ENCODE results near the gene HUWE1.
"Not testable (repeated sequence)": the region's sequence is repeated elsewhere in the genome, so short reads cannot be mapped to it uniquely, and the experiment has no call there.

HUWE1 gene

GRCh38 chrX:53686151-53686885, at the start of gene HUWE1:
HUWE1 (minus strand) TSS chrX:53686719; CDS start chrX:53654107, 32,612 bp downstream.
- peak; percentile 70 for DNase-seq
- in situ Hi-C loops (cut with HindIII; ENCODE audit: low pct_ligation_motif_present, low pct_unique_long_range_greater_than_20kb, low sequenced_read_pairs): no loop called here

- in situ Hi-C loops (cut with HindIII; ENCODE audit: low pct_ligation_motif_present, low pct_unique_long_range_greater_than_20kb, low sequenced_read_pairs): no loop called here
- DNase-seq: no peak
Observed at GRCh38 chrX:53732797-53733196, 46.3 kb upstream of the HUWE1 start.

GRCh38 chrX:53729751-53730150, 43.2 kb upstream of the HUWE1 start:
- no peak for DNase-seq
- in situ Hi-C loops (cut with HindIII; ENCODE audit: low pct_ligation_motif_present, low pct_unique_long_range_greater_than_20kb, low sequenced_read_pairs): no loop called here

GRCh38 chrX:53728506-53728905, 42.0 kb upstream of the HUWE1 start:
- no peak for DNase-seq
- in situ Hi-C loops (cut with HindIII; ENCODE audit: low pct_ligation_motif_present, low pct_unique_long_range_greater_than_20kb, low sequenced_read_pairs): no loop called here

- in situ Hi-C loops (cut with HindIII; ENCODE audit: low pct_ligation_motif_present, low pct_unique_long_range_greater_than_20kb, low sequenced_read_pairs): no loop called here
- DNase-seq: no peak
Observed at GRCh38 chrX:53724872-53725271, 38.4 kb upstream of the HUWE1 start.

- in situ Hi-C loops (cut with HindIII; ENCODE audit: low pct_ligation_motif_present, low pct_unique_long_range_greater_than_20kb, low sequenced_read_pairs): no loop called here
Observed at GRCh38 chrX:53723381-53723780, 36.9 kb upstream of the HUWE1 start.

GRCh38 chrX:53721610-53722009, 35.1 kb upstream of the HUWE1 start:
- DNase-seq; in situ Hi-C loops (cut with HindIII; ENCODE audit: low pct_ligation_motif_present, low pct_unique_long_range_greater_than_20kb, low sequenced_read_pairs): not testable (repeated sequence)

More at GRCh38 chrX:53723381-53723780, 36.9 kb upstream of the HUWE1 start:
- no peak for DNase-seq

GRCh38 chrX:53719666-53720065, 33.1 kb upstream of the HUWE1 start:
- in situ Hi-C loops (cut with HindIII; ENCODE audit: low pct_ligation_motif_present, low pct_unique_long_range_greater_than_20kb, low sequenced_read_pairs); DNase-seq: not testable (repeated sequence)

- DNase-seq: no peak
Observed at GRCh38 chrX:53718073-53718472, 31.6 kb upstream of the HUWE1 start.

GRCh38 chrX:53717205-53717604, 30.7 kb upstream of the HUWE1 start:
- DNase-seq: no peak
- in situ Hi-C loops (cut with HindIII; ENCODE audit: low pct_ligation_motif_present, low pct_unique_long_range_greater_than_20kb, low sequenced_read_pairs): no loop called here

More at GRCh38 chrX:53718073-53718472, 31.6 kb upstream of the HUWE1 start:
- in situ Hi-C loops (cut with HindIII; ENCODE audit: low pct_ligation_motif_present, low pct_unique_long_range_greater_than_20kb, low sequenced_read_pairs): no loop called here

- in situ Hi-C loops (cut with HindIII; ENCODE audit: low pct_ligation_motif_present, low pct_unique_long_range_greater_than_20kb, low sequenced_read_pairs): no loop called here
- no peak for DNase-seq
Observed at GRCh38 chrX:53716328-53717088, 30.0 kb upstream of the HUWE1 start.

- no peak for DNase-seq
- in situ Hi-C loops (cut with HindIII; ENCODE audit: low pct_ligation_motif_present, low pct_unique_long_range_greater_than_20kb, low sequenced_read_pairs): no loop called here
Observed at GRCh38 chrX:53715346-53715924, 28.9 kb upstream of the HUWE1 start.

- no peak for DNase-seq
Observed at GRCh38 chrX:53714580-53715345, 28.2 kb upstream of the HUWE1 start.

GRCh38 chrX:53713987-53714579, 27.6 kb upstream of the HUWE1 start:
- in situ Hi-C loops (cut with HindIII; ENCODE audit: low pct_ligation_motif_present, low pct_unique_long_range_greater_than_20kb, low sequenced_read_pairs): no loop called here
- DNase-seq: no peak

More at GRCh38 chrX:53714580-53715345, 28.2 kb upstream of the HUWE1 start:
- in situ Hi-C loops (cut with HindIII; ENCODE audit: low pct_ligation_motif_present, low pct_unique_long_range_greater_than_20kb, low sequenced_read_pairs): no loop called here

GRCh38 chrX:53711436-53711835, 24.9 kb upstream of the HUWE1 start:
- in situ Hi-C loops (cut with HindIII; ENCODE audit: low pct_ligation_motif_present, low pct_unique_long_range_greater_than_20kb, low sequenced_read_pairs): no loop called here
- no peak for DNase-seq

GRCh38 chrX:53704854-53705253, 18.3 kb upstream of the HUWE1 start:
- in situ Hi-C loops (cut with HindIII; ENCODE audit: low pct_ligation_motif_present, low pct_unique_long_range_greater_than_20kb, low sequenced_read_pairs): no loop called here
- no peak for DNase-seq

- in situ Hi-C loops (cut with HindIII; ENCODE audit: low pct_ligation_motif_present, low pct_unique_long_range_greater_than_20kb, low sequenced_read_pairs): no loop called here
- no peak for DNase-seq
Observed at GRCh38 chrX:53704294-53704693, 17.8 kb upstream of the HUWE1 start.

- DNase-seq: no peak
- in situ Hi-C loops (cut with HindIII; ENCODE audit: low pct_ligation_motif_present, low pct_unique_long_range_greater_than_20kb, low sequenced_read_pairs): no loop called here
Observed at GRCh38 chrX:53695946-53696549, 9.5 kb upstream of the HUWE1 start.

All from ACHN (cell line).